Coronary artery (tissue), 2 donors: ENCODE measurements around the gene FGGY.

Experiments
- DNase-seq: peaks from one replicate; pipeline ENCODE4 v3.0.0-alpha.2; 2017; ENCODE audit warnings: low spot score
- H3K27ac ChIP-seq, 2 donors: fragments of 200-600 bp; sonication (generic); one replicate each; pipeline ENCODE4 v1.5.1; 2016 to 2019
- H3K4me3 ChIP-seq: fragments of 200-600 bp; sonication (generic); 2 replicates; pipeline ENCODE4 v1.5.1; 2016; ENCODE audit warnings: mild to moderate bottlenecking, moderate library complexity
- CTCF ChIP-seq: fragments of 200-600 bp; sonication (generic); IDR thresholded peaks from one replicate; pipeline ENCODE4 v1.5.1; 2019; ENCODE audit warnings: antibody characterized with exemption

Gene FGGY

GRCh38 chr1:59356627-59357026 is 59.7 kb downstream of the FGGY start:
- DNase-seq, result no peak
- H3K27ac ChIP-seq, result no peak overlapping the region
- no peak for TF ChIP-seq CTCF

DNA sequence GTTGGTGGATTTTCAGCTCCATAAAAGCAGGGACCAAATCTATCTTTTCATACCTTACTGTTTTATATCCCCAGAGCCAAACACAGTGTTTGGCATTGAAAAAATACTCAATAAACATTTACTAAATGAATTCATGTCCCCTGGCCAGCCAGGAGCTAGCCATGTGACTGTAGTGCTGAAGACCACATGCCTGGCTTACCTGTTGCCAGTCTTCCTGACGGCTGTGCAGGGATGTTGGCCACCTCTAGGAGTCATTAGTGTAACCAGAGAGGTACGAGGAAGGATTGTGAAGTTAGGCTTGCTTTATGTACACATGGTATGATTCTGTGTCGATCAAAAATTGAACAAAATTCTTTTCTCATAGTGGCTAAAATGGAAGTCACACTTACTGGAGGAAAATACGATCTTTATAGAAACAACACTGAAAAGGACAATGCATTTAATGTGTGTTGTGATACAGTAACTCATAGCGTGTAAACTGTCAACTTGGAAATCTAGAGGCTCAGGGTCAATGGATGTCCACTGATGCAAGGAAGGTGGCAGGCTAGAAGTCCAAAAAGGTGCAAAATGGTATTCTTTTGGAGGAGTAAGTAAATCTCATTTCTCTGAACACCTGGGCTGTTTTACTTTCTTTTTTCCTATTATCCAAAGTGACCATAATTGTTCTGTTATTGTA is 60.9 kb downstream of the FGGY start:
- no peak overlapping the region for H3K4me3 ChIP-seq
- DNase-seq, result no peak
- no peak overlapping the region for H3K27ac ChIP-seq
- TF ChIP-seq CTCF, result no peak

More at GRCh38 chr1:59356627-59357026, 59.7 kb downstream of the FGGY start:
- no peak overlapping the region for H3K4me3 ChIP-seq

DNA sequence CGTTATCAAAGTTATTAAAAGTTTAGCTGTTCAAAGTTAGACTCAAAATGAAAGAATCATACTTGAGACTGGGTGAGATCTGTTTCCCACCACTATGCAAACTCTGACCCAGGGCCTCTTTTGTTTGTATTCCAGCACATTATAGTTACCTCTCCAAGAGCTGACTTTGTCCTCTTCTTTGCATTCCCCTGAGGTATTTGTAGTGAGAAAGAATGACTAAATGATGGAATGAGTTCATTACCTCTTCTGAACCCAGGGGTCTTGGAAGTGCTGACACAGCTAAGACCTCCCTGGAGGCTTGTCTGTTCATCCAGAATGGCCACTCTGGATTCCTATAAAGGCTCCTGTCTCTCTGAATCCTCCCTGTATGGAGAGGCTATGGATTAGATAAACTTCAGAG is 62.4 kb downstream of the FGGY start:
- DNase-seq, result no peak
- no peak for TF ChIP-seq CTCF
- H3K27ac ChIP-seq, result no peak overlapping the region

GRCh38 chr1:59360170-59360569 is 63.3 kb downstream of the FGGY start:
- Histone ChIP-seq H3K27ac (no peak overlapping the region), H3K4me3 (no peak overlapping the region)
- TF ChIP-seq CTCF, result no peak
- DNase-seq, result no peak

More for the DNA sequence above, 62.4 kb downstream of the FGGY start:
- H3K4me3 ChIP-seq, result no peak overlapping the region

GRCh38 chr1:59360729-59361128 is 63.8 kb downstream of the FGGY start:
- H3K4me3 ChIP-seq, result no peak overlapping the region
- DNase-seq, result no peak
- TF ChIP-seq CTCF, result no peak
- no peak overlapping the region for H3K27ac ChIP-seq

DNA sequence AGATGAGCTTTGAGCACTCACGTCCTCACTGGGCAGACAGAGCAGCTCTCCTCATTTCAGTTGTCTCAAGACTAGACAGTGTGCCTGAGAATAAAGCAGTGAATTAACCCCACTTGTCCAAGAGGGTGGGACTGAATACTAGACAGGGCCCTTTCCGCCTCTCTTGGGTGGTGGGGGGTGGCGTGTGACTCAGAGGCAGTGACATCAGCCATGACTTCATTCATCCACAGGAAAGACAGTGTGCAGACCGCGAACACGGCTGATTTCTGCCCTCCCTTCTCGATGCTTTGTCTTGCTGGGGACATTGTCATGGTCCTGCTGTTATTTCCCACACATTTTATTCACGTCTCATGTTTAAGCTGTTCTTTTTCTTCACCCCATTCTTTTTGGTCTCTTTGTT is 64.9 kb downstream of the FGGY start:
- Histone ChIP-seq H3K4me3 (no peak overlapping the region), H3K27ac (no peak overlapping the region)
- TF ChIP-seq CTCF, result no peak
- DNase-seq, result no peak

DNA sequence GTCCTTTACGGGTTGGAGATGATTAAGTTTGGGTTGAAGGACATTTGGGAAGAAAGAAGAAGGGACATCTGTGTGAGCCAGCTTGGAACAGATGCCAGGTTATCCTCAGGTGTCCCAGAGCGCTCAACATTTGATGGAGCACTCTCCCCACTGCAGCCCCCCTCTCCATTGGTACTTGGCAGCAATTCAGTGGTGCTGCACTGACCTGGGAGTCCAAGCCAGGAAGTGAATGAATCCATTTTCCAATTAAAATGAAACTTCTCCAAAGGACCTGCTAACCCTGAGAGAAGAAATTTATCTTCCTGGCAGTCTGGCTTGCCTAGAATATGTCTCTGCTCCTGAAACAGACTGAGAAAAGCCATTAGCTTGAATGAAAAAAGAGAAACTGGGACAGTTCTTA is 67.1 kb downstream of the FGGY start:
- H3K27ac ChIP-seq, result no peak overlapping the region
- DNase-seq, result no peak
- no peak overlapping the region for H3K4me3 ChIP-seq
- no peak for TF ChIP-seq CTCF
